HG03521 (cell line): ENCODE data around the gene SRPRB.
"Not testable (repeated sequence)": the region's sequence is repeated elsewhere in the genome, so short reads cannot be mapped to it uniquely, and the experiment has no call there.

Source experiments
- ATAC-seq: cut with Tn5 transposase; IDR thresholded peaks from one replicate; pipeline ENCODE4 v1.9.1; 2021; ENCODE audit warnings: mild to moderate bottlenecking, moderate library complexity; ENCODE audit not compliant: unreplicated experiment

The SRPRB gene

DNA sequence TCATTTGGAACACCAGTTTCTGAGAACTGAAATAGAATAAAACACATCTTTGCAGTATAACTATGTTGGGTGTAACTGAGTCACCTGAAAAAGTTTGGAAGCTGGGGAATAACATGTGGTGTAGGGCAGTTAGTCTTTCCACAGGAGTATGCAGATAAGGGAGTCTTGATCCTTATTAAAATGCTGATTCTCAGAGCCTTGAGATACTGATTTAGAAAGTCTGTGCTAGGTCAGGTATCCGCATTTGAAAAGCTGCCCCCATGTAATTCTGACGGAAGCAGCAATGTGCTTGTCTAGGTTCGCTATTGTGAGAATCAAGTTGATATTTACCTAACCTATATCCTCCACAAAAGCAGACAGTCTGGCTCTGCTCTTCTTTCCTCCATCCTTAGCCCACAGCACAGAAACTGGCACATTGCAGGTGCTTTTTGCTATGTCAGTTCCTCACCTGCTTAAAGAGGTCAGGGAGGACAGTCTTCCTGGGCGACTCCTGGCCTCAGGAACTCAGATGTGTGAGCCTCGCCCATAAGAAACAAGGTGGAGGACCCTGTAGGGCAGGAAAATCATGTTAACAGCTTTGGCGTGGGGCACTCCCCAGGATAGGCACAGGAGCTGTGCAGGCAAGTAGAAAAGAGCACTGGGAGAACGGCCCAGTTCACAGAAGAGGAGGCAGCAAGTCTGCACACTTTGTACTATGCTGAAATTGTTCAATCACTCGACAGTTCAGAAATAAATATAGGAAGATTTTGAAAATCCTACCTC lies 27.6 kb upstream of the SRPRB start:
- no peak for ATAC-seq

DNA sequence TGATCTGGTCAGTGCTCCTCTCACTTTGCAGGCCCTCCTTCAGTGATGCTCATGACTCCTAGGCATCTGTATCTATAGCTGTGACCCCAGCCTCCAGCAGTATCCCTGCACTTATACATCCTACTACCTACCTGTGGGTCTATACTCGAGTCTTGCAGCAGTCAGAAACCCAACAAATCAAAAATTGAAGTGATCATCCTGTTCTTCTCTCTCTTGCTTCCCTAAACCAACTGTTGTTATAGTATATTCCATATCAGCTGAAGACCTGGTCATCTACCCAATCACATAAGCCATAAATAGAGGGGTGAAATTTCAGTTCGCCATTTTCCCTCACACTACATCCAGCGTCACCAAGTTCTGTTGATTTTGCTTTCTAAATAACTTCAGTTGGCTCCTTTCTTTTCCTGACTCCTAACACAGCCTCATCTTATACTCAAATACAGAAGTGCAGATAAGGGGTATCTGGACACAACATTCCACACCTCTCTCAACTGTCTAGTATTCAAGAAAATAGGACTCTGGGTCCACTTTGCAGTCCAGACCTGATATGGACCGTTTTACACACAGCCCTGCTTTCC lies 25.9 kb upstream of the SRPRB start:
- ATAC-seq = no peak

DNA sequence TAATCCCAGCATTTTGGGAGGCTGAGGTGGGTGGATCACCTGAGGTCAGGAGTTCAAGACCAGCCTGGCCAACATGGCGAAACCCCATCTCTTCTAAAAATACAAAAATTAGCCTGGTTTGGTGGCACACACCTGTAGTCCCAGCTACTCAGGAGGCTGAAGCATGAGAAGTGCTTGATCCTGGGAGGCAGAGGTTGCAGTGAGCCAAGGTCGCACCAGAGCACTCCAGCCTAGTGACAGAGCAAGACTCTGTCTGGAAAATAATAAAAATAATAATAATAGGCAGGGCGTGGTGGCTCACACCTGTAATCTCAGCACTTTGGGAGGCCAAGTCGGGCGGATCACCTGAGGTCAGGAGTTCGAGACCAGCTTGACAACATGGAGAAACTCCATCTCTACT lies 24.9 kb upstream of the SRPRB start:
- not testable (repeated sequence) for ATAC-seq

DNA sequence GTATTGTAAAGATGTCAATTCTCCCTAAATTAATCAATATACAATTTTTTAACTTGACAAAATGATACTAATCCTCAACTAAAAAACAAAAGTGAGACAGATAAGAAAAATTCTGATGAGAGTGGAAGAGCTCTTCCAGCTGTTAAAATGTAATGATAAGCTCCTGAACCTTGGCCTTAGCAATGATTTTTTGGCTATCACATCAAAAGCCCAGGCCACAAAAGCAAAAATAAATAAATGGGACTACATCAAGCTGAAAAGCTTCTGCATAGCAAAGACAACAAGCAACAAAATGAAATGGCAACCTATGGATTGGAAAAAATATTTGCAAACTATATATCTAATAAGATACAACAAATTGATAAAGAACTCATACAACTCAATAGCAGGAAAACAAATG lies 24.0 kb upstream of the SRPRB start:
- ATAC-seq = no peak

DNA sequence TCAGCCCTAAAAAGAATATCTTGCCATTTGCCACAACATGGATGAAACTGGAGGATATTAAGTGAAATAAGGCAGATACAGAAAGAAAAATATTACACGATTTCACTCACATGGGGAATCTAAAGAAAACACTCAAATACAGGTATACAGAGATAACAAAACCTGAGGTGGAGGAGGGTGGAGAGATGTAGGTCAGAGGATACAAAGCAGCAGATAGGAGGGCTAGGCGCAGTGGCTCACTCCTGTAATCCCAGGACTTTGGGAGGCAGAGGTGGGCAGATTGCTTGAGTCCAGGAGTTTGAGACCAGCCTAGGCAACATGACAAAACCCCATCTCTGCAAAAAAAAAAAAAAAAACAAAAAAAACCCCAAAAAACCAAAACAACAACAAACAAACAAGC lies 23.2 kb upstream of the SRPRB start:
- no peak for ATAC-seq

DNA sequence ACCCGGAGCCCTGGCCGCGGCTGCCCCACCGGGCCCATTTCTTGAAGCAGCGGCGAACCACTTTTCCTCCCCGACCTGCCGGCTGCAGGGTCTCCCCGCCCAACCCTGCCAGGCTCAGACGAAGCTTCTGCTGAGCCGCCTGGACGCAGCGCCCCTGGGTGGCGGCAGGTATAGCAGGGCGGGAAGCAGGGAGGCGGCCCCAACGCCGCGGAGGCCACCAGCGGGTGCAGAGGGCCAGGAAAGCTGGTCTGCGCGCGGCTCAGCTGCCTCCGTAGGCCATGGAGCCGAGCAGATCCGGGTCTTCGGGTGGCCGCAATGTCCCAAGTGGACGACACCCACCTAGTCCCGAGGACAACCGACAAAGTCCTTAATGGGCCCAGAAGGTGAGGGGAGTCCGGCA lies 21.9 kb upstream of the SRPRB start:
- ATAC-seq = no peak

DNA sequence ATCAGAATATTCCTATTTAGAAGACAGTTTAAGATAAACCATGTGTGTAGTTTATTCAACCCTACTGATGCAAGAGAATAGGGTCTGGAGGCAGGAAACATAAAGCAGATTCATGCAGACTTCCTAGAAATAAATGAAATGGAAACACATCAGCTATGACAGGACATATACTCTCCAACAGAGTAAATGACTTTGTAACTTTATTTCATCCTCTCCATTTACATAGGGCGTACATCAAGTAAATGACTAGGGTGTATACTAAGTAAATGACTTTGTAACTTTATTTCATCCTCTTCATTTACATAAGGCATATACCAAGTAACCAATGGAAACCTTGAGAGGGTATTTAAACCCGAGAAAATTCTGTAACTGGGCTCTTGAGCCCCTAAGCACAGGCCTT lies 17.6 kb upstream of the SRPRB start:
- ATAC-seq = no peak

DNA sequence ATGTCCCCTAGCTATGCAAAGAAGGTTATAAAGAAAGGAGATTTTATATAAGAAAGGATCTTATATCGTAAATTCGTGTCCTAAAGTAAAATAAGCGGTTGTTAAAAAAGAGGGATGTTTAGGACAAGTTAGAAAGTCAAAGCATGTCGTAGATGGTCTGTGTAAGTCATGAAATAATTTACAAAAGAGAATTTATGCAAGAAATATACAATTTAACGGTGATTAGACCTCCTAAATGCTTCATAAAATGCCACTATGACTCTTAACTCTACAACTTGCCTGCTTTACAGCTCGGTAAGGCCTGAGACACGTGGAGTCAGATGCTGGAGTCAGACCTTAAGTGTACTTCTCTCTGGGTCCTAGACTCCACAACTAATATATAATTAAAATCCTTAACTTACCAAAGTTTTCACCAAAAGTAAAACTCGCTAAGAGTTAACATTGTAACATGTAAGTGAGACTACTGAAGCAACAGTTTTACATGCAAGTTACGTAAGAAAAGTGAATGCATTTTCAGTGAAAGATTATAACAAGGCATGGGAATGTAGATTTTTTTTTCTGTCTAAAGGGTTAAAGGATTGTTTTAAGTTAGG lies 13.3 kb upstream of the SRPRB start:
- no peak for ATAC-seq

DNA sequence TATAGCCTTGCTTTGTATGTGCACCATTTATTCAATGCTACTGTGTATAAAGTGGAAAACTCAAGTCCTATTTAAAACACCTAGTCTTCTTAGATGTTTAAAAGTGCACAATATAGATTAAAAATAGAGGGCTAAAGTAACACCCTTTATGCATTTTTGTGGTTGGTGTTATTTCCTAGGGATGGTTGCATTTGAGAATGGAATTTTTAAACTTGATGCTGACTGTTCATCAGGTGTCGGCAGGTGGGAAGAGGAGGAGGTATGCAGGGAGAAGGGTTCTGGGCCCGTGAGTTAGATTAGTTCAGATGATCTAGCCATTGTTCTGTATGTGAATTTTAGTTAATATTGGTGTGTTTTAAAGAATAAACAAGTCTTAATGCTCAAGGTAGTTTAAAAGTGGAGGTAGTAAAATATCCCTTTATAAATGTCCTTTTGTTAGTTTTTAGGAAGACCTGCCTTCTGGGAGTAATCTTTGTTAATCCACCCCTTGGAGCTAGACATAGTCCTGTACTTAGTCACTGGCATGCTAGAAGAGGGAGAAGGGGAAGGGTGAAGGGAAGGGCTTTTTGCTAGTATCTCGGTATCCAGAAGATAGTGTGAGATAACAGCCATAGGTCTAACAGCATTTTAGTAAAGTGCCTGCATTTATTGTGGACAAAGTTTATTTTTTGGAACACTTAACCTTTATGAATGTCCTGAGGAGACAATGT lies 8.1 kb upstream of the SRPRB start:
- no peak for ATAC-seq

DNA sequence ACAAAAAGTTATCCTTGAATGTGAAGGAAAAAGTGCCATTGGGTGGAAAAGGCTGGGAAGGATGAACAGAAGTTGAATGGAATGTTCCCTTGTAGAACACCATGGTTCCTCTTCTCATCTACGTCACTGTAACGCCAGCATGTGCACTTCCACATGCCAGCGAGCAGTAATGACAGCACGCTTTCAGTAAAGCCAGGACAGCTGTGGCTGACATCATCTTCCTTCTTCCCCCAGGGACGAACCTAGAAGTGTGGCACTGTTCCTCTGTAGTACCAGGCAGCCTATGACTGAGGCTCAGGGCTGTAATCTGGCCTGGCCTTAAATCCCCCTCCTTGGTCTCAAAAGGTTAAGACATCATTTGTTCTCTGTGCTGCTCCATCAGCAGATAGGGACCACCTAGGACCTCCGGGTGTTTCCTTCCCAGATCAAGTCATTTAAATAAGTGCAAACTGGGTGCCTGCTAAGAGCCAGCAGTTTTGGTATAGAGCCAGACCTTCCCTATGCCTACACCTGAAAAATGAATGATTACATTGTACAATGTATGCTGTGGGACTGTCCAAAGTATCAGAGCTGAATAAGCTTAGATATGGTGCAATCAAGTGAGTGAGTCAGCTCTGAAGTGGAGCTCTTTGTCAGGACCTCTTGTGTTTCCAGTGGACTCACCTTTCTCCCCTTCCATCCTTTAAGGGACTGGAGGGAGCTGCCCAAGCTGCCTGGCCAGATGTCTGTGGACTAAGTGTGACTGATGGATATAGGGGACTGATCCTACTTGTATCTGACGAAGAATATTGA lies 5.6 kb upstream of the SRPRB start:
- ATAC-seq = no peak

DNA sequence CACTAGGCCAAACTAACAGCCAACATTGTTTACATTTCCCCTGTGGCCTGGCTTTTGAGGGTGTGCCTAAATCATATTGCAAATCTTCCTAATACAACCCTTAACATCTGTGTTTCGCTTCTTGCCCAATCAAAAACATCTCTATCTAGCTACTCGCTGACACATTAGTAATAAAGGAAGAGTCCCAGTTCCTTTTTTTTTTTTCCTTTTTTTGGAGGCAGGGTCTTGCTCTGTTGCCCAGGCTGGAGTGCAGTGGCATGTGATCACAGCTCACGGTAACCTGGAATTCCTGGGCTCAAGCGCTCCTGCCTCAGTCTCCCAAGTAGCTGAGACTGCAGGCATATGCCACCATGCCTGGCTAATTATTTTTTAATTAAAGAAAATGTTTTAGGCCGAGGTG lies 2.1 kb upstream of the SRPRB start:
- ATAC-seq = no peak

DNA sequence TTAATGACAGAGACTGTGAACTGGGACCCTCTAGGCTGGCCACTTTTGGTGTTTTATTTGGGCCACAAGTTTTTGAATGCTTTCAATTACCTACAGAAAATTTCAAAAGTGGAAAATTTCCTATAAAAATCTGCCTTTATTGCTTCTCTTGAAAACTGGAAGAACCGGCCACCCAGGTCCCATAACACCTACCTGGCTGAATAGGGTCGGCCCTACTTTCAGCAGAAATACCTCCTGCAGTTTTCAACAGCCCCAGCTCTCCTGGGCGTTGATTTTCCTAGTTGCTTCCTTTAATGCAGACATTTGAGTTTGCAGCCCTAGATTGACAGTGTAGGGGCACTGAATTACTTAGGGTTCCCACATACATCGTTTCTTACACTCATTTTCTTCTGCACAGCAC lies 719 bp upstream of the SRPRB start:
- ATAC-seq = no peak

DNA sequence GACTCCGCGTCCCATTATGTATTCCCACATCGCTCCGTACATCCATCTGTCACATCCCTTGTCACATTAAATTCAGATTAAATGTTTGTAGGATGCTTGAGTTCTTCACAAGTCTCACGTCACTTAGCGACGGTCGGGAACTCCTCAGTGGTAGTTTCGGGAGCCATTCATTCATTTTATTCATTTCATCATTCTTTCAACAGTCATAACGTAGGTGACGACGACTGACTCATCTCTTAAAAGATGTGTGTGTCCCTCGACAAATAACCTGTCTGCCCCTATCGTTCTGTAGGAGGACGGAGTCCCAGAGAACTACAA lies 272 bp upstream of the SRPRB start:
- no peak for ATAC-seq

DNA sequence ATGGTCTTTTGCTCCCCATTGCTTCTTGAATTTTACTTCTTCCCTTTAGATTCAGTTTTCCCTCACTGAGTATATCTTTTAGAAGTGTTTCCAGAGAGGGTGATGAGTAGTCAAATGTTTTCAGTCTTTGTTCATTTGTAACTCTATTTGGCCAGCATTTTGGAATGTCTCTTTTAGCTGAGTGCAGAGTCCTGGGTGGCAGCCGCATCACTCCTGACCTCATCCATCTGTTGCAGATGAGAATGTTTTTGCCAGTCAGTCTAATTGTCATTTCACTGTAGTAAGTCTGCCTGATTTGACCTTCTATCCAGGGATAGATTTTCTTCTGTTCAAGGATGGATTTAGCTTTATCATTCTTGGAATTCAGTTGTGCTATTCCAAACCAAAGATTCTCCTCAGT lies 7.3 kb downstream of the SRPRB start:
- no peak for ATAC-seq

DNA sequence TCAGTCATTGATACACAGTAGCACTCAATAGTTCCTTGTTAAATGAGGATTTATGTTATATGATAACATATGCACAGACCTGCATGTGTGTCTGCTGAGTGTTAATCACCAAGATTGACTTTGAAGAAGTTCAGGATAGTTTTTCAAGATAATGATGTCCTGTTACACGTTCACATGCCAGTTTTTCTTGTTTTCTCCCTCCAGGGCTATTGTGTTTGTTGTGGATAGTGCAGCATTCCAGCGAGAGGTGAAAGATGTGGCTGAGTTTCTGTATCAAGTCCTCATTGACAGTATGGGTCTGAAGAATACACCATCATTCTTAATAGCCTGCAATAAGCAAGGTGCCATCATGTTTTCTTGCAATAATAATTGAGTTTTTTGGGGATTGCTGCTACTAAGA lies 9.8 kb downstream of the SRPRB start:
- no peak for ATAC-seq

DNA sequence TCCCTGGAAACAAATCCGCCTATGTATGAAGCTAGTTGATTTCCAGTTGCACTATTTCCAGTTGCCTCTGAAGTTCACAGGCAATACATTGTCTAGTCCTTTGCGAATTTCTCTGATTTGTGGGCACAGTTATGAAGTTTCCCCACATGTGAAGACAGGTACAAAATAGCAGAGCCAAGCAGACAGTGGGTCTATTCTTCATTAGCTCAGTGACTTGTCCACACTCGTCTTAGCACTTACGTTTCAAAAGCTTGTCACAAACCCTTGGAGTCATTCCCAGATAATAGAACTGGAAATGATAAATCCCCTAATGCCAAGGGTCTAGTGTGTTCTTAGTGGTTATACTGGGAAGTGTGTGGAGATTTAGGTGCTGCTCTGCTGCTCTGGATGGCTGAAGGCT lies 14.5 kb downstream of the SRPRB start:
- no peak for ATAC-seq

DNA sequence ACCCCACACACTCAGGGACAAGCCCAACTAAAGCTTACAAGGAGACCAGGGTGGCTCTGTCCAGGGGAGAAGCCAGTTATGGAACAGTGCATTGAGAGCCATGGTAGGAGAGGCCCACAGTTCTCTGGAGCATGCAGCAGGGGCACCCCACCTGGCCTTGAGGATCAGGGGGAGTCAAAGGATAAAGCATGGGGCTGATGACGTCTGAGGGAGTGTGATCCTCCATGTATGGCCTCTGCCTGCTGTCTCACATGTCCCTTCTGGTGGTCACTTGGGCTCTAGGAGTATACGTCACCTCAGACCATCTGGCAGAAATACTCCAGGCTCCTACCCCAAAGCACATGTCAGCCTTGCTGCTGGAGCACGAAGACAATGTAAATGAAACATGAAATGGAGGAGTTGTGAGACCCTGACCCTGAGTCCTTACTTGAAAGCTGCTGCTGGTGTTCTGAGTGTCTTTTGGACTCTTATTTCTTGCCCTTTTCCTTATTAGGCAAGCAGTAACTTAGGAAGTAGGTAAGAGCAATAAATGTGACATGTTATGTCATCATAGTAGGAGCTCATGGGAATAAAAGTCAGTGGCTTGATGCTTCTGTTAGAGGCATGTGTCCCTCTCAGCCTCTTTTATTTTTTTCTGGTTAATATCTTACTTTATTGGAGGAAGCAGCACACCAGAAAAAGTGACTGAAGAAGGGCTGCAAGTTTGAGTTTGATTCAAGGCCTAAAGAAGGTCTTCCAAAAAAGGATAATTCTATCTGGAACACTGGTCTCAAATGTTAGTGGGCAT lies 15.5 kb downstream of the SRPRB start:
- ATAC-seq = no peak

DNA sequence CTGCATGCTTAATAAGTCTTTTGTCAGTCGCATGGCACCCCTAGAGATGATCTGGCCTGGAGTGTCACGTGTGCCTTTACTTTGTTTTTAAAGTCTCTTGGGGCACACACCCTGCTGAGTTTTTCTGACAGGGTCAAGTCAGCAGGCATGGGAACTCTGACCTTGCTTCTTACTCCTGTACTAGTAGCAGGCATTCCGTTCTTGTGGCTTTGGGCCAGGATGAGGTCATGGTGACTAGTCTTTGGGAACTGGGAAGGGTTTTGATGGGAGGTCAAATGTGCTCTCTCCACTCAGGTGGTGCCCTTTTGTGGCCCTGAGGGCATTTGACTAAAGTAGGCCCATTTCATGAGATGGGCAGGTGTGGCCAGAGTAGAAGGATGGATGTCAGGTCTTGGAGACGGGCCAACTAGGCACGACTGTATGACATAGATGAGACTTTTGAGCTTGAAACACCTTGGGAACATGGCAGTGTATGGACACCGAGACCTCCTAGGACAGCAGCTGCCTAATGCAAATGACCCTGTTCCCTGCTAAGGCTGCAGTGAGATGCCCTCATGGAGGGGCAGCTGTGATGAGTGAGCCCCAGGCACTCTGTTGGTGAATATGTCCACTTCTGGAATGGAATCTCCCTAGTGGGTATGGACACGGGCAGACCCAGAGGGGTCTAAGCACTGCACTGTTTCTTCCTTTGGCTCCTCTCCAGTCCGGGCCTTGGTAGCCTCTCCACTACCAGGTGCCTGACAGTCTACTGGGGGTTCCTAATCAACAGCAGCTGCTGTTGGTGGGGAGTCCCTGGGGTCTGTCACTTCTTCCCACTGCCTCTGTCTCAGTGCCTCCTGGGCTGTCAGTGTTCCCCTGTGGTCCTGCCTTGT lies 16.4 kb downstream of the SRPRB start:
- no peak for ATAC-seq

DNA sequence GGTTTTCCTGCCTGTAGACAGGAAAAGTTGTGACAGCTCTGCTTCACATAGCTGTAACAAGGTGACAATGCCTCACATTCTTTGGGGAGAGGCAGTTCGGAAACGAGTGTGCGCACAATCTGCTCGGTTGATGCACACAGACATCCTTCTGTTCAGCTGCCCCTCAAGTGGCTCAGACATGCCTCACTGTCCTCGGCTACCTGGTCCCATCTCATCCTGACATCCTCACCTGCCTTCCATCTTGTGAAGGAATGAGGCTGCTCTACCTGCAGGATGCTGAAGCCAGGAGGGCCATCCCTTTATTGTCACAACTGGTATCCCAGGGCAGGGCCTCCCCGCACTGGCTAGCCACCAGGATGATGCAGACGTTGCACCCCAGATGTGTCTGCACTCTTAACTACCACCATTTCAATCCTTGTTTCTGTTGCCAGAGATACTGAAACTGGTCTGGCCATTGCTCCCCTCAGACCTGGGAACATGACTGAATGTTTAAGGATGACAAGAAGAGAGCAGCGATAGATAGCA lies 19.4 kb downstream of the SRPRB start:
- no peak for ATAC-seq
